Keratinocyte (primary cell): ENCODE measurements around the gene SND1. TPM values are rescaled to one million over a fixed set of nuclear protein-coding genes. Genes with fewer than 3 reads are reported as not detected.

Experiments
- DNase-seq: peaks from one replicate; pipeline ENCODE4 v3.0.0-alpha.2; 2011; ENCODE audit warnings: low read depth, missing footprints, low spot score
- FAIRE-seq: peaks from 2 replicates; lab custom pipeline; 2011; peaks lifted over from hg19 to GRCh38; lab: Jason Lieb, UNC
- H2AFZ ChIP-seq: 2 replicates; pipeline ENCODE4 v1.6.0; 2012; ENCODE audit warnings: low read length, control low read depth, inconsistent platforms; ENCODE audit not compliant: control insufficient read depth
- H3K27ac ChIP-seq: 2 replicates; pipeline ENCODE4 v1.5.1; 2011; ENCODE audit warnings: low read length; ENCODE audit not compliant: control insufficient read depth, insufficient read depth
- H3K27me3 ChIP-seq: 3 replicates; pipeline ENCODE4 v1.6.0; 2011; ENCODE audit warnings: low read length; ENCODE audit not compliant: control insufficient read depth, insufficient read depth; ENCODE audit errors: extremely low read depth
- H3K36me3 ChIP-seq, 2 experiments: 2 replicates in 1 of 2; 3 replicates in 1 of 2; pipeline ENCODE4 v1.5.1; 2011; ENCODE audit warnings: low read length in 2 of 2, mild to moderate bottlenecking in 1 of 2; ENCODE audit not compliant: control insufficient read depth in 2 of 2, insufficient read depth in 2 of 2; ENCODE audit errors: extremely low read depth in 1 of 2
- H3K4me1 ChIP-seq: 3 replicates; pipeline ENCODE4 v1.5.1; 2011; ENCODE audit warnings: low read length; ENCODE audit not compliant: control insufficient read depth, insufficient read depth; ENCODE audit errors: extremely low read depth
- H3K4me2 ChIP-seq: 3 replicates; pipeline ENCODE4 v1.6.0; 2011; ENCODE audit warnings: low read depth, low read length; ENCODE audit not compliant: control insufficient read depth, insufficient read depth; ENCODE audit errors: extremely low read depth
- H3K4me3 ChIP-seq, 3 experiments: fragments of 200-600 bp in 1 of 3; sonication (generic) in 1 of 3; 2 replicates in 2 of 3; 3 replicates in 1 of 3; pipeline ENCODE4 v1.5.1; 2011 to 2016; ENCODE audit warnings: low read length in 3 of 3, mild to moderate bottlenecking in 3 of 3, control low read depth in 2 of 3, inconsistent platforms in 1 of 3, low read depth in 1 of 3, mixed read lengths in 1 of 3, mixed run types in 1 of 3, moderate library complexity in 1 of 3; ENCODE audit not compliant: control insufficient read depth in 2 of 3, insufficient read depth in 2 of 3; ENCODE audit errors: extremely low read depth in 1 of 3
- H3K79me2 ChIP-seq: 2 replicates; pipeline ENCODE4 v1.6.0; 2012; ENCODE audit warnings: low read length; ENCODE audit not compliant: control insufficient read depth, insufficient read depth
- H3K9ac ChIP-seq: 3 replicates; pipeline ENCODE4 v1.6.0; 2011; ENCODE audit warnings: low read length; ENCODE audit not compliant: control insufficient read depth, insufficient read depth; ENCODE audit errors: extremely low read depth
- H3K9me1 ChIP-seq: 3 replicates; pipeline ENCODE4 v1.6.0; 2011; ENCODE audit warnings: low read length; ENCODE audit not compliant: control insufficient read depth, insufficient read depth; ENCODE audit errors: extremely low read depth
- H3K9me3 ChIP-seq: 2 replicates; pipeline ENCODE4 v1.5.1; 2012; ENCODE audit warnings: low read depth, low read length; ENCODE audit not compliant: control insufficient read depth
- H4K20me1 ChIP-seq: 3 replicates; pipeline ENCODE4 v1.6.0; 2011; ENCODE audit warnings: low read length; ENCODE audit not compliant: control insufficient read depth, insufficient read depth; ENCODE audit errors: extremely low read depth
- EZH2 ChIP-seq: IDR thresholded peaks from one replicate; pipeline ENCODE4 v1.6.1; 2012; ENCODE audit warnings: inconsistent platforms, mild to moderate bottlenecking, low read length, moderate library complexity
- dilution Hi-C: fragments of 300-500 bp; cut with MboI; formaldehyde crosslinking; loops from one replicate; pipeline ENCODE4 v1.7.0; 2020; ENCODE audit warnings: low sequenced_read_pairs; ENCODE audit not compliant: extremely low pct_ligation_motif_present
- polyA plus RNA-seq, 5 experiments: library from polyadenylated mRNA; depleted of rRNA in 3 of 5; stranded (reverse) in 3 of 5; stranded (forward) in 1 of 5; unstranded in 1 of 5; fragments of >200 nt; gene quantifications; 1 replicate in 1 of 5; 2 replicates in 3 of 5; 3 replicates in 1 of 5; pipeline versions ENCODE4 v1.2.1 to v1.2.3, GENCODE V29; 2011 to 2012; ENCODE audit warnings: missing spikeins in 2 of 5, low read depth in 1 of 5, low replicate concordance in 1 of 5
- TF ChIP-seq, protein P1 (sequence below), 3 experiments: IDR thresholded peaks in 1 of 3; conservative IDR thresholded peaks in 1 of 3; optimal IDR thresholded peaks in 1 of 3; 2 replicates in 2 of 3; 3 replicates in 1 of 3; pipeline versions ENCODE3 to v1.5.1; 2011; ENCODE audit warnings: low read length in 3 of 3, mild to moderate bottlenecking in 3 of 3, moderate library complexity in 2 of 3, control low read depth in 1 of 3, inconsistent platforms in 1 of 3; ENCODE audit not compliant: insufficient read depth in 2 of 3; ENCODE audit errors: extremely low read depth in 1 of 3

Gene SND1
- polyA plus RNA-seq, 1 donor (not counting 4 experiments of a cell fraction or from before 2014, with no cell fraction given), result 140 TPM

DNA sequence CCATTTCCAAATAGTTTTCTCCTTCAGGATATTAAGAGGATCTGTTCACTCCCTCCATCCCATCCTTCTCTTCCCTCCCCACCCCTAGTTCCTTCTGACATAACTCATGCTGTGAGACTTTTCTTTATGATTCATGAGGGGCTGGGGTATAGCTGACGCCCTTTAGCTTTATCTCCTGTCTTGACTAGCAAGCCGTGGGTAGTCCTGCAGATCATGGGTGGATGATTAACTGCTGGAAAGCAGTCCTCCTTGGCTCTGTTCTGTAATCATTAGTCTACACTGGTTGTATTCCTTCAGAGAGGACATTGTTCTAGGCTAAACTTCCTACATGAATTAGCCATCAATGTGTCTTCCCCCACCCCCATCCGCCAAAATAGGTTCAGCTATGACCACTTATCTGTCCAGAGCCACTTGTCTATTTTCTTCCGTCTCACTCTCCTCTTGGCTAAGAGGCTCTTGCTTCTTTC is 243.9 kb downstream of the SND1 start:
- DNase-seq, result no peak
- Histone ChIP-seq H3K27me3 (no peaks in the 10 kb centered on the region), H3K36me3 (peaks cover under 1 to 5% of the 10 kb centered on the region in 2 experiments), H2AFZ (no peak overlapping the region), H4K20me1 (peaks cover 5% of the 10 kb centered on the region), H3K9me1 (peaks cover 3% of the 10 kb centered on the region), H3K27ac (no peak overlapping the region), H3K9ac (no peak overlapping the region), H3K79me2 (peaks cover 28% of the 10 kb centered on the region), H3K9me3 (no peaks in the 10 kb centered on the region), H3K4me3 (no peak overlapping the region), H3K4me1 (peaks cover 12% of the 10 kb centered on the region), H3K4me2 (no peak overlapping the region)
- no peak for FAIRE-seq
- dilution Hi-C loops, result no loop called here
- TF ChIP-seq, protein P1, sequence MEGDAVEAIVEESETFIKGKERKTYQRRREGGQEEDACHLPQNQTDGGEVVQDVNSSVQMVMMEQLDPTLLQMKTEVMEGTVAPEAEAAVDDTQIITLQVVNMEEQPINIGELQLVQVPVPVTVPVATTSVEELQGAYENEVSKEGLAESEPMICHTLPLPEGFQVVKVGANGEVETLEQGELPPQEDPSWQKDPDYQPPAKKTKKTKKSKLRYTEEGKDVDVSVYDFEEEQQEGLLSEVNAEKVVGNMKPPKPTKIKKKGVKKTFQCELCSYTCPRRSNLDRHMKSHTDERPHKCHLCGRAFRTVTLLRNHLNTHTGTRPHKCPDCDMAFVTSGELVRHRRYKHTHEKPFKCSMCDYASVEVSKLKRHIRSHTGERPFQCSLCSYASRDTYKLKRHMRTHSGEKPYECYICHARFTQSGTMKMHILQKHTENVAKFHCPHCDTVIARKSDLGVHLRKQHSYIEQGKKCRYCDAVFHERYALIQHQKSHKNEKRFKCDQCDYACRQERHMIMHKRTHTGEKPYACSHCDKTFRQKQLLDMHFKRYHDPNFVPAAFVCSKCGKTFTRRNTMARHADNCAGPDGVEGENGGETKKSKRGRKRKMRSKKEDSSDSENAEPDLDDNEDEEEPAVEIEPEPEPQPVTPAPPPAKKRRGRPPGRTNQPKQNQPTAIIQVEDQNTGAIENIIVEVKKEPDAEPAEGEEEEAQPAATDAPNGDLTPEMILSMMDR (optimal IDR thresholded peaks at IDR 0.05 in 1 of 3, IDR thresholded peaks at IDR 0.05 in 1 of 3, conservative IDR thresholded peaks at IDR 0.05 in 1 of 3; ENCODE audit: extremely low read depth in 1 of 3, insufficient read depth in 2 of 3, low read length in 3 of 3), result no peak
- no peak for TF ChIP-seq EZH2

DNA sequence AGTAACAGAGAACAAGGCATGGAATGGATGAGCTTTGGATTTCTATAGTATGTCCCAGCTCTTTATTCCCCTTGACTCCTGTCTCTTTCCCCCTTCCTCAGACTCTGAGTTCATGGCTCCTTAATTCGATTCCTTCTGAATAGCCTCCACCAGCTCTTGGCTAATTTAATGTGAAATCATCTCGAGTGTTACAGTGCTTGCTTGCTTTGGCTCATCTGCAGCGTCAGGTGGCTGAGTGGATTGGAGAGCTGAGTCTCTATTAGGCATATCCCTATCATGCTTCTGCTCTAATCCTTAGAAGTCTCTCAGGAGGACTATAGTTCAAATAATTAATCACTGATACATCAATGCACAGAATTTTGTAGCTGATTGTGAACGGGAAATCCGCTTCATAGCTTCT is 244.7 kb downstream of the SND1 start:
- Histone ChIP-seq H3K4me2 (no peak overlapping the region), H3K9me1 (peaks cover 3% of the 10 kb centered on the region), H3K27me3 (no peaks in the 10 kb centered on the region), H3K27ac (no peak overlapping the region), H3K9ac (no peak overlapping the region), H3K79me2 (peaks cover 32% of the 10 kb centered on the region), H2AFZ (no peak overlapping the region), H3K4me1 (peaks cover 12% of the 10 kb centered on the region), H3K9me3 (no peaks in the 10 kb centered on the region), H4K20me1 (no peaks in the 10 kb centered on the region), H3K4me3 (no peak overlapping the region), H3K36me3 (peaks cover 0 to 4% of the 10 kb centered on the region in 2 experiments)
- no peak for DNase-seq
- dilution Hi-C loops, result no loop called here
- FAIRE-seq, result no peak
- TF ChIP-seq, protein P1 (optimal IDR thresholded peaks at IDR 0.05 in 1 of 3, IDR thresholded peaks at IDR 0.05 in 1 of 3, conservative IDR thresholded peaks at IDR 0.05 in 1 of 3; ENCODE audit: extremely low read depth in 1 of 3, insufficient read depth in 2 of 3, low read length in 3 of 3), result no peak
- TF ChIP-seq EZH2, result no peak
